ENCODE data around the gene WNK3. TPM values are rescaled to one million over a fixed set of nuclear protein-coding genes. Genes with fewer than 3 reads are reported as not detected.
A peak's percentile ranks its signal among the peaks of the same experiment; 100 is the strongest.

The WNK3 gene
- total and polyA plus RNA-seq, 4 donors: 1.7 to 11.9 (median 7.5) TPM

- Histone ChIP-seq H3K9me3 (ENCODE audit: control insufficient read depth in 4 of 4, low read length in 3 of 4) (no peaks in the 10 kb centered on the region), H3K27ac (ENCODE audit: low read depth in 1 of 2, low read length in 2 of 2) (peak overlapping the region in 1 of 2 donors; percentile 37), H3K4me1 (ENCODE audit: control insufficient read depth in 4 of 4, insufficient read depth in 4 of 4, low read length in 3 of 4) (no peaks in the 10 kb centered on the region), H3K27me3 (ENCODE audit: control insufficient read depth in 4 of 4, insufficient read depth in 4 of 4, low read length in 3 of 4) (peaks cover 0 to 4% (median 0%) of the 10 kb centered on the region in 4 donors), H3K9ac (ENCODE audit: low read depth in 1 of 2, low read length in 2 of 2) (no peak overlapping the region), H3K36me3 (ENCODE audit: control insufficient read depth in 4 of 4, insufficient read depth in 3 of 4, low read depth in 1 of 4, low read length in 3 of 4) (peaks cover 0 to 2% (median 0%) of the 10 kb centered on the region in 4 donors), H3K4me3 (ENCODE audit: low read depth in 1 of 3, low read length in 3 of 3) (no peak overlapping the region)
- TF ChIP-seq REST (IDR thresholded peaks at IDR 0.05) (no peak), ATF3 (IDR thresholded peaks at IDR 0.05) (no peak), GABPA (IDR thresholded peaks at IDR 0.05 in 1 of 2, conservative IDR thresholded peaks at IDR 0.05 in 1 of 2) (no peak), JUND (IDR thresholded peaks at IDR 0.05) (no peak), EGR1 (IDR thresholded peaks at IDR 0.05; ENCODE audit: low read depth in 2 of 2) (no peak), TAF1 (conservative IDR thresholded peaks at IDR 0.05) (no peak), FOXA1 (IDR thresholded peaks at IDR 0.05) (no peak), SP1 (IDR thresholded peaks at IDR 0.05) (no peak), NR2F2 (IDR thresholded peaks at IDR 0.05) (no peak), RAD21 (IDR thresholded peaks at IDR 0.05) (no peak), FOXA2 (IDR thresholded peaks at IDR 0.05) (no peak), ZBTB33 (IDR thresholded peaks at IDR 0.05) (no peak), YY1 (IDR thresholded peaks at IDR 0.05) (no peak), RXRA (IDR thresholded peaks at IDR 0.05) (no peak), HNF4A (conservative IDR thresholded peaks at IDR 0.05) (no peak), HNF4G (IDR thresholded peaks at IDR 0.05) (no peak)
- TF ChIP-seq, protein P1, sequence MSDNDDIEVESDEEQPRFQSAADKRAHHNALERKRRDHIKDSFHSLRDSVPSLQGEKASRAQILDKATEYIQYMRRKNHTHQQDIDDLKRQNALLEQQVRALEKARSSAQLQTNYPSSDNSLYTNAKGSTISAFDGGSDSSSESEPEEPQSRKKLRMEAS (IDR thresholded peaks at IDR 0.05): no peak
- TF ChIP-seq, protein P2, sequence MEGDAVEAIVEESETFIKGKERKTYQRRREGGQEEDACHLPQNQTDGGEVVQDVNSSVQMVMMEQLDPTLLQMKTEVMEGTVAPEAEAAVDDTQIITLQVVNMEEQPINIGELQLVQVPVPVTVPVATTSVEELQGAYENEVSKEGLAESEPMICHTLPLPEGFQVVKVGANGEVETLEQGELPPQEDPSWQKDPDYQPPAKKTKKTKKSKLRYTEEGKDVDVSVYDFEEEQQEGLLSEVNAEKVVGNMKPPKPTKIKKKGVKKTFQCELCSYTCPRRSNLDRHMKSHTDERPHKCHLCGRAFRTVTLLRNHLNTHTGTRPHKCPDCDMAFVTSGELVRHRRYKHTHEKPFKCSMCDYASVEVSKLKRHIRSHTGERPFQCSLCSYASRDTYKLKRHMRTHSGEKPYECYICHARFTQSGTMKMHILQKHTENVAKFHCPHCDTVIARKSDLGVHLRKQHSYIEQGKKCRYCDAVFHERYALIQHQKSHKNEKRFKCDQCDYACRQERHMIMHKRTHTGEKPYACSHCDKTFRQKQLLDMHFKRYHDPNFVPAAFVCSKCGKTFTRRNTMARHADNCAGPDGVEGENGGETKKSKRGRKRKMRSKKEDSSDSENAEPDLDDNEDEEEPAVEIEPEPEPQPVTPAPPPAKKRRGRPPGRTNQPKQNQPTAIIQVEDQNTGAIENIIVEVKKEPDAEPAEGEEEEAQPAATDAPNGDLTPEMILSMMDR (IDR thresholded peaks at IDR 0.05; ENCODE audit: low read depth, low read length, missing input control): no peak
- DNase-seq (ENCODE audit: low spot score): no peak
- 65% methylated on average over 4 of the region's 4 CpGs for WGBS
Observed at GRCh38 chrX:54171527-54172250, 186.2 kb downstream of the WNK3 start.
